GM19395 (cell line): Measurements from ENCODE around the gene RHOG.

ENCODE experiments used
- ATAC-seq: cut with Tn5 transposase; IDR thresholded peaks from one replicate; pipeline ENCODE4 v1.9.1; 2021; ENCODE audit warnings: mild to moderate bottlenecking, moderate library complexity; ENCODE audit not compliant: unreplicated experiment

RHOG gene

GRCh38 chr11:3840870-3841425 is at the start of gene RHOG:
RHOG (minus strand) TSS chr11:3840959; CDS start chr11:3828138, 12,821 bp downstream.
- ATAC-seq, result peak; percentile 48

DNA sequence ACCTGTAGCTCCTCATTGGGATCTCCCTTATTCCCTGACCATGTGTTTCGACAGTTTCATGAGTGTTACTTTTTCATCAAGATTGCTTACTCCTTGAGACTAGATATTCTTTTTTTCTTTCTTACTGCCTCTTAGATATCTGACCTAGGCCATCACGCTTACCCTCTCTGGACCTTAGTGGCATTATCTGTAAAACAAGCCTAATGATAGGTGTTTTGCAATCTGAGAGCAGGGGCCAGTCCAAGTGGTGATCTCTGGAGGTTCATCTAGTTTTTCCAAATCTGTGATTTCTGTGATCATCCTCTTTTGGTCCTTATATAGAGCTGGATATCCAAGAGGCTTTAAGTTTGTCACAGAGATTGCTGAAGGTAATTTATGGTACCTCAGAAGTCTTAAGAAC is 49.3 kb upstream of the RHOG start:
- ATAC-seq, result no peak

DNA sequence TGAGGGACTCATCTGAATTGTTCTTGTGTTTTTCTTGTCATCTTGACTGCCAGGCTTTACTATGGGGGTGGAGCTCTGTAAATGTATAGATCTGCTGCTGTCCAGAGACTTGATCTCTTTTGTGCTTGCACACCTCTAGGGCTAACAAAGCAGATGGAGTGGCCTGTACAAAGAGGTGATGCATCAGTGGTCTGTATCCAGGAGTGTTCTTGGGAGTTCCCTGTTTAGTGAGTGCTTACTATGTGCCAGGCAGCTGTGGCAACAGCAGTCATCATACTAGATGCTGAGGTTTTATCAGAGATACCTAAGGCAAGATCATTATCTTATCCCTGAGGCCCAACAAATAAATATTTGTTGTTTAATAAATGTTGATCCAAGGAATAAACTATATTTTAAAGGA is 48.1 kb upstream of the RHOG start:
- no peak for ATAC-seq

- ATAC-seq, result no peak
These were observed 46.2 kb upstream of the RHOG start for GRCh38 chr11:3886985-3887384.

DNA sequence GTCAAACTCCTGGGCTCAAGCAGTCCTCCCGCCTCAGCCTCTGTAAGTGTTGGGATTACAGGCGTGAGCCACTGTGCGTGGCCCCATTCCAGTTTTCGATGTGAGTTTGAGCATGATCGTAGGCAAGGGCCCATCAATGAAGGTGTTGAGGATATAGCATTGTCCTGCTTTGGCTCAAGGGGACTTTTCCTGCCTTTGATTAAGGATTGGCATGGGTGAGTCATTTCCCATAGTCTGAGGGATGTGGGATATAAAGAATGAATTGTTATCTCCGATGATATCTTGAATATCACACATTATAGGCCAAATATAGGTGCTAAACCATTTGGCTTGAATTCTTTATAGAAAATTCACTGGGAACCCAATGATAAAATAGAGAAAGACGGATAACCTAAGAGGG is 45.1 kb upstream of the RHOG start:
- ATAC-seq, result no peak

DNA sequence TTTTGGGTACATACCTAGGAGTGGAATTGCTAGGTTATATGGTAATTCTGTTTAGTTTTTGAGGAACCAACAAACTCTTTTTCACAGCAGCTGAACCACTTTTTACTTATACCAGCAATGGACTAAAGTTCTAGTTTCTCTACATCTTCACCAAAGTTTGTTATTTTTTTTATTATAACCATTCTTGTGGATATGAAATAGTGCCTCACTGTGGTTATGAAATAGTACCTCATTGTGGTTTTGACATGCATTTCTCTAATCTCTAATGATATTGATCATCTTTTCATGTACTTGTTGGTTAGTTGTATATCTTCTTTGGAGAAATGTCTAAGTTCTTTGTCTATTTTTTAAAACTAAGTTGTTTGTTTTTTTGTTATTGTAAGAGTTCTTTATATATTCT is 41.9 kb upstream of the RHOG start:
- ATAC-seq, result no peak

GRCh38 chr11:3880724-3881123 is 40.0 kb upstream of the RHOG start:
- ATAC-seq, result peak; percentile 60

DNA sequence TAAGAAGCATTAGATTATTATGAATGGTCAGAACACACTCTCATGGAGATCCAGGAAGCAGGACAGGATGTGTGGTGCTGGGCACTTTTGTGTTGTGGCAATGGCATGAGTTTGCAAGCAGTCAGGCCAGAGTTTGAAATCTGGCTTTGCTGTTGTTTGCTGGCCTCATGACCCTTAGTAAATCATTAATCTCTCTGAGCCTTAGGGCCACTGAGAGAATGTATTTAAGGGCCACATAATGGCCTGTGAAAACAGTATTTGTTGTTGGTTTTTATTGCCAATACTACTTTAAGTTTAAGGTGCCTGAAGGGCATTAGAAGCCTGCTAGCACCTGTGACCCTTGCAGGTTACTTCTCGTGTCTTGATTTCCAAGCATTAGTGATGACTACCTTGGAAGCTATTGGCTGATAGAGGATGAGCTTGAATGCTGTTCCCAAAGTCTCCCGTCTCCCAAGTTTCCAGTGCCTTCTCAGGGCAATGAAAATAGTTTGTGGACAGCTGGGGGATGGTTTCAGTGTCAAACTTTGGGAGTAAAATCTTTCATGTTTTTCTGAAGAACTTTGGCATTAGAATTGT is 39.3 kb upstream of the RHOG start:
- ATAC-seq, result peak; percentile 43

DNA sequence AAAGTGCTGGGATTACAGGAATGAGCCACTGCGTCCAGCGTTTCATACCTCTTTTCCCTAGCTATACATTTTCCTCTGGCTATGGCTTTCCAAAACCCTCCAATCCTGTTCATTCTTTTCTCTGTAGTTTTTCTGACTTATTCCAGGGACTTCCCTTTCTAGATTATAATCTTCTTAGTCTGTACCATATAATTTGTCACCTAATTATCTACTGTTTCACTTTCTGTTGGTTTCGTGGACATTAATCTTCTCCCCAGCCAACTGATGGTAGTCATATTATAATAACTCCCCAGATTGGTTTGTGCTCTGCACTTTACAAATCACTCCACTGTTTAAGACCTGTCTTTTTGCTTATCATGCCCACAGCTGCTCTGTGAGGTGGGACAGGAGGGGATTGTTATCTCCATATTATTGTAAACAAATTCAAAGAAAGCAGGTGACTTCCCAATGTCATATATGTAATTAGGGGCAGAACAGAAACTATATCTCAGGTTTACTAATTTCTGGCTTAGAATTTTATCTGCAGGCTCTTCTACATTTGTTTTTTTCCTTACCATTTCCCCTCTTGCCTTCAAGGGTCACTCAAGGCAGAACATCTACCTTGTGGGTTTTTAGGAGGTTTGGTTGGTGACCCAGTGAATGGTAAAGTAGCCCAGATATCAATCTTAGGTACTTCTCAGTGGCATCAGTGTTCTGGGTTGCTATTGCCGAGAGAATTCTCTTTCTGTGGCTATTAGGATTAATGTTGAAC is 38.6 kb upstream of the RHOG start:
- peak; percentile 50 for ATAC-seq

- ATAC-seq, result no peak
These were observed 37.5 kb upstream of the RHOG start for GRCh38 chr11:3878258-3878584.

GRCh38 chr11:3877364-3878257 is 36.9 kb upstream of the RHOG start:
- no peak for ATAC-seq

DNA sequence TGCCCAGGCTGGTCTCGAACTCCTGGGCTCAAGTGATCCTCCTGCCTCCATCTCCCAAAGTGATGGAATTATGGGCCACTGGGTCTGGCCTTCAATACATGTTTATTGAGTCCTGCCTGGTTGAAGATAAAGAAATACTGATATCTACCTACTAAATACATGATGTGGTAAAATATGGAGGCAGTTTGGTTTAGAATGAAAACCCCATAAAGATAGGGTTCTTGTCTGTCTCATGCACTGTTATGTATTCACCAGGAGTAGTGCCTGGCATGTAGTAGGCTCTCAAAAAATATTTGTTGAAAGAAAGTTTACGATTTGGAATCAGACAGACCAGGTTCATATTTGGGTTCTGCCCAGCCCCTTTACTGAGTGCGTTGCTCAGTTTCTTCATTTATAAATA is 35.9 kb upstream of the RHOG start:
- no peak for ATAC-seq

GRCh38 chr11:3873712-3874349 is 33.1 kb upstream of the RHOG start:
- no peak for ATAC-seq

DNA sequence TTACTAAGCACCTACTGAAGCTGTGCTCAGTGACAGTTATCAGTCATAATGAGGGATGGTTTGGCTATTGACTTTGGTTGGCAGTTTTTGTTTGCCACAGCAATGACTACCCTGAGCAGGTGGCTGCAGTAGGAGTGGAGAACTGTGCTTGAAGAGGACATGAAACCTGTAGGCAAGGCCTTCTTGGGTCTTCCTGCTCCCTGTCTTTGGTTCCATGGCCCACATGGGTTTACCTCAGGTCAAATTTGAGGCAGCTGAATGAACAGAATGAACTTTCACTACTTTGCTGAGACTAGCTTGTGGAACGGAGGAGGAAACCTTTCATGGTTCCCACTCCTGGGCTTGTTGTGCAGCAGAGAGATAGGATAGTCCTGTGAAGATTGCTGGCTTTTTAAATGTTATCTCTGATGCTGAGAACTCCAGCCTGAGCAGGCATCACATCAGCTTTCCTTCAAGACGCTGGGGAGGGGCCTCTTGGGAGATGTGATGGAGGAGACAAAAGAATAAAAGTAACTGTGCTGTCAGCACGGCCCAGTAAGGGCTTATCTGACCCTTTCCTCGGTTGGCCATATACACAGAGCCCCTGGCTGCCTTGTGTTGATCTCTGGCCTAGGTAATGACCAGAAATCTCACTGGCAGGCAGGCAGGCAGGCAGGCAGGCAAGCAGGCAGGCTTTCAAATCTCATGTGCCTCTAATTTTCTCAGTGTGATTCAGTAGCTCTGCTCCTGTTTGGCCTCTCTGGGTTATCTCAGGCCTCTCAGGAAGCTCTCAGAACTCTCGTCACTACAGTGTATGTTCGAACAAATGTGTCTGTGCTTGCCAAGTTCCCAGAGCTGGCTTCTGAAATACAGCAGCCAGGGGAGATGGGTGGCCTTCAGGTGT is 26.7 kb upstream of the RHOG start:
- peak; percentile 64 for ATAC-seq

DNA sequence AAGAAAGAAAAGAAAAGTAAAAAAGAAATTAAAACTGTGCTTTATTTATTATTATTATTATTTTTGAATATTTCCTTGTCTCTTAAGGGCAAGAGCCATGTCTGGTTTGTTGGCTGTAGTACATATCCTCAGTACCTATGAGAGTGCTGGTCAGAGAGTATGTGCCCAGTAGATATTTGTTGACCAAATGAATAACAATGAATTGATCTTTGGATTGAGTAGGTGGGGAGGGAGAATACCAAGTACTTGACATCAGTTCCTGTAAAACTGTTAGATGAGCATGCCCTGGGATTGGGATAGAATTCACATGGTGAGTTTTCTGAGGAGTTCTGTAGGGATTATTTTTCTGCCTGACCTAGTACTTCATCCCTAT is 26.1 kb upstream of the RHOG start:
- ATAC-seq, result no peak

DNA sequence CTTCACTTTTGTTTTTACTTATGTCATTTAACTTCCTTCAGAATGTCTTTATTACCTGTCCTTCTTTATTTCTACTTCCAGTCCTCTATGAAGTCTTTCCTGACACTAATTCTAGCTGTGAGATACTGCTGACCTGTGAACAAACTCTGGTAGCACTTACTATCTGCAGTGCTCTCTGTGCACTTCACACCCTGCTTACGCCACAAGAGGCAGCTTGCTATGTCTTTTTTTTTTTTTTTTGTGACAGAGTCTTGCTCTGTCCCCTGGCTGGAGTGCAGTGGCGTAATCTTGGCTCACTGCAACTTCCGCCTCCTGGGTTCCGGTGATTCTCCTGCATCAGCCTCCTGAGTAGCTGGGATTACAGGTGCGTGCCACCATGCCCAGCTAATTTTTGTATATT is 25.4 kb upstream of the RHOG start:
- no peak for ATAC-seq

DNA sequence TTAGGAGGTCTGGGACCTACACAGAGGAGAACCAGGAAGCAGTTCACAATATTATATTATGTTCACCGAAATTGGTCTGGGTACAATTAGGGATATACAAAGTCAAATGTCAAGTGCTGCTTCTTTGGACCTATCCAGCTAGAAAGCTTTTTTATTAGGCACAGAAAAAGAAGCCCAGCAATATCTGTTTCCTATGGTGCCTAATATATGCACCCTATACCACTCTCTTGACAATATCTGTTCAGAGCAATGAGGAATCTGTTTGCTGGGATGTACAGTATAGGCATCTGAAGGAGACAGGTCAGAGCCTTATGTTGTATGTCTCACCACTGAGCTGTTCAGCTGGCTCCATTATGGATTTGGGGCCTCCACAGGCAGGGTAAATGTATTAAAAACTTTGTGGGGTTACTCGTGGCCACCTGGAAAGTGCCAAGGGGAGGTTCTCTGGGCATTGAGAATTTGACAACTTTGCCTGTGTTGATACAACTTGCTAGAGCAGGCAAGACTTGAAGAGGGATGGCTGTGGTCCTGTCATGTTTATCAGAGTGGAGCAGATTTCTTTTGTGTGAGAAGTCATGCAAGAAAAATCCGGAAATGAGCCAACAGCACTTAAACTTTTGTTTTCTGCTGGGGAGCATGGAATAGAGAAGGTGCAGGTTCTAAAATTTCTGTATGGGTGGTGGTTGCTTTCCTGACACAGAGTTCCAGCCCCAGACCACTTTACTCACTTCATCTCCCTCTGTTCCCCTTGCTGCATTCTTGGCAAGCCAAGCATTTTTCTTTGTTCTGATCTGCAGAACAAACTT is 24.8 kb upstream of the RHOG start:
- ATAC-seq, result no peak

- no peak for ATAC-seq
These were observed 20.9 kb upstream of the RHOG start for GRCh38 chr11:3861683-3862082.

DNA sequence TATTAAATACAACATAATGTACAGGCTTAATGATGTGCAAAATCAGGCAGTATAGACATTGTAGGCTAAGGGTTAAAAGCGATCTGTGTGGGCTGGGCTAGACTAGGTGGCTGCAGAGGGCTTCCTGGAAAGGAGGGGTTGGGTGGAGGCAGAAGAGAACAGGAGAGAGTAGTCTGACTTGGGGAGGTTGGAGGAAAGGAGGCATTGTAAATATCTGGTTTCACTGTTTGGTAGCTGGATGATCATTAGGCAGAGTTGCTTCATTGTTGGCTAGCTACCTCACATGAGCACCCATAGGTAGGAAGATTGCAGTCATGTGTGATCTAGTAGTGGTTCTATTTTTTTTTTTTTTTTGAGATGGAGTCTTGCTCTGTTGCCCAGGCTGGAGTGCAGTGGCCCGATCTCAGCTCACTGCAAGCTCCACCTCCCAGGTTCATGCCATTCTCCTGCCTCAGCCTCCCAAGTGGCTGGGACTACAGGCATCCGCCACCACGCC is 20.2 kb upstream of the RHOG start:
- ATAC-seq, result peak; percentile 34
